ENCODE data around the gene ZNF892.

DNA sequence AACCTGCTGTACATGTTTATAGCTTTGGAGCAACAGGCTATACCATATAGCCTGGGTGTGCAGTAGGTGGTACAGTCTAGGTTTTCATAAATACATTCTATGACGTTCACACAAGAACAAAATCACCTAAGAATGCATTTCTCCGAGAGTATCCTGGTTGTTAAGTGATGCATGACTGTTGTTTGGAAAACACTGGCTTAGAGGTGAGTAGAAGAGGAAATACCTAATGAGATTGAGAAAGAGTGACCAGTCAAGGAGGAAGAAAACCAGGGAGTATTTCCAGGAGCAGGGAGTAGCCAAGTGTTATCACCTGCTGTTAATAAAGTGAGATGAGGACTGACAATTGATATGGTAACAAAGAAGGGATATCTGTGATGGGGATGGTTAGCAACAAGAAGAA is 2.9 kb upstream of the ZNF892 start:
- TF ChIP-seq, protein P1, sequence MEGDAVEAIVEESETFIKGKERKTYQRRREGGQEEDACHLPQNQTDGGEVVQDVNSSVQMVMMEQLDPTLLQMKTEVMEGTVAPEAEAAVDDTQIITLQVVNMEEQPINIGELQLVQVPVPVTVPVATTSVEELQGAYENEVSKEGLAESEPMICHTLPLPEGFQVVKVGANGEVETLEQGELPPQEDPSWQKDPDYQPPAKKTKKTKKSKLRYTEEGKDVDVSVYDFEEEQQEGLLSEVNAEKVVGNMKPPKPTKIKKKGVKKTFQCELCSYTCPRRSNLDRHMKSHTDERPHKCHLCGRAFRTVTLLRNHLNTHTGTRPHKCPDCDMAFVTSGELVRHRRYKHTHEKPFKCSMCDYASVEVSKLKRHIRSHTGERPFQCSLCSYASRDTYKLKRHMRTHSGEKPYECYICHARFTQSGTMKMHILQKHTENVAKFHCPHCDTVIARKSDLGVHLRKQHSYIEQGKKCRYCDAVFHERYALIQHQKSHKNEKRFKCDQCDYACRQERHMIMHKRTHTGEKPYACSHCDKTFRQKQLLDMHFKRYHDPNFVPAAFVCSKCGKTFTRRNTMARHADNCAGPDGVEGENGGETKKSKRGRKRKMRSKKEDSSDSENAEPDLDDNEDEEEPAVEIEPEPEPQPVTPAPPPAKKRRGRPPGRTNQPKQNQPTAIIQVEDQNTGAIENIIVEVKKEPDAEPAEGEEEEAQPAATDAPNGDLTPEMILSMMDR (conservative IDR thresholded peaks at IDR 0.05; ENCODE audit: low read length): no peak
- no peak for TF ChIP-seq EZH2phosphoT487 (IDR thresholded peaks at IDR 0.05; ENCODE audit: borderline replicate concordance)

All from Loucy (cell line).